ENCODE data around the gene DBP.

DBP gene

GRCh38 chr19:48613024-48613851 lies 23.9 kb downstream of the DBP start:
- DNase-seq (ENCODE audit: low read depth in 2 of 2), result no peak

- no peak for DNase-seq (ENCODE audit: low read depth in 2 of 2)
These were observed 25.3 kb downstream of the DBP start for GRCh38 chr19:48611872-48612271.

GRCh38 chr19:48609571-48610108 lies 27.5 kb downstream of the DBP start:
- no peak for DNase-seq (ENCODE audit: low read depth in 2 of 2)

- DNase-seq (ENCODE audit: low read depth in 2 of 2), result no peak
These were observed 28.3 kb downstream of the DBP start for GRCh38 chr19:48608798-48609263.

GRCh38 chr19:48607359-48607755 lies 29.8 kb downstream of the DBP start:
- DNase-seq (ENCODE audit: low read depth in 2 of 2), result no peak

GRCh38 chr19:48606463-48607358 lies 30.5 kb downstream of the DBP start, which contains the start of gene SPACA4:
TSS of gene SPACA4 (plus strand) at chr19:48606742. CDS start at chr19:48606979, 237 bp downstream.
- DNase-seq (ENCODE audit: low read depth in 2 of 2), result no peak

GRCh38 chr19:48603850-48604249 lies 33.3 kb downstream of the DBP start:
- no peak for DNase-seq (ENCODE audit: low read depth in 2 of 2)

- DNase-seq (ENCODE audit: low read depth in 2 of 2), result no peak
These were observed 33.7 kb downstream of the DBP start for GRCh38 chr19:48603449-48603848.

GRCh38 chr19:48603001-48603400 lies 34.2 kb downstream of the DBP start:
- no peak for DNase-seq (ENCODE audit: low read depth in 2 of 2)

GRCh38 chr19:48600679-48601417 lies 36.3 kb downstream of the DBP start:
- DNase-seq (ENCODE audit: low read depth in 2 of 2), result no peak

- no peak for DNase-seq (ENCODE audit: low read depth in 2 of 2)
These were observed 38.0 kb downstream of the DBP start for GRCh38 chr19:48598996-48599700.

GRCh38 chr19:48596679-48597465 lies 40.3 kb downstream of the DBP start:
- DNase-seq (ENCODE audit: low read depth in 2 of 2), result no peak

GRCh38 chr19:48596237-48596636 lies 40.9 kb downstream of the DBP start:
- no peak for DNase-seq (ENCODE audit: low read depth in 2 of 2)

- no peak for DNase-seq (ENCODE audit: low read depth in 2 of 2)
These were observed 41.3 kb downstream of the DBP start for GRCh38 chr19:48595833-48596232.

- DNase-seq (ENCODE audit: low read depth in 2 of 2), result no peak
These were observed 42.0 kb downstream of the DBP start for GRCh38 chr19:48595171-48595570.

GRCh38 chr19:48591021-48591420 lies 46.2 kb downstream of the DBP start:
- no peak for DNase-seq (ENCODE audit: low read depth in 2 of 2)

GRCh38 chr19:48588670-48589401 lies 48.3 kb downstream of the DBP start:
- peak; percentile 73 to 76 for DNase-seq (ENCODE audit: low read depth in 2 of 2)

GRCh38 chr19:48587387-48587786 lies 49.8 kb downstream of the DBP start:
- DNase-seq (ENCODE audit: low read depth in 2 of 2), result no peak

- no peak for DNase-seq (ENCODE audit: low read depth in 2 of 2)
These were observed 55.0 kb downstream of the DBP start for GRCh38 chr19:48582168-48582567.

All from stimulated activated CD8-positive, alpha-beta memory T cell treated with anti-CD3 and anti-CD28 coated beads, Interleukin-2, amount 100 ng/mL, for 1 hour (primary cell).